ENCODE measurements around the gene TOMM70.
A peak's percentile ranks its signal among the peaks of the same experiment; 100 is the strongest.
"Not testable (repeated sequence)": the region's sequence is repeated elsewhere in the genome, so short reads cannot be mapped to it uniquely, and the experiment has no call there.

The TOMM70 gene

DNA sequence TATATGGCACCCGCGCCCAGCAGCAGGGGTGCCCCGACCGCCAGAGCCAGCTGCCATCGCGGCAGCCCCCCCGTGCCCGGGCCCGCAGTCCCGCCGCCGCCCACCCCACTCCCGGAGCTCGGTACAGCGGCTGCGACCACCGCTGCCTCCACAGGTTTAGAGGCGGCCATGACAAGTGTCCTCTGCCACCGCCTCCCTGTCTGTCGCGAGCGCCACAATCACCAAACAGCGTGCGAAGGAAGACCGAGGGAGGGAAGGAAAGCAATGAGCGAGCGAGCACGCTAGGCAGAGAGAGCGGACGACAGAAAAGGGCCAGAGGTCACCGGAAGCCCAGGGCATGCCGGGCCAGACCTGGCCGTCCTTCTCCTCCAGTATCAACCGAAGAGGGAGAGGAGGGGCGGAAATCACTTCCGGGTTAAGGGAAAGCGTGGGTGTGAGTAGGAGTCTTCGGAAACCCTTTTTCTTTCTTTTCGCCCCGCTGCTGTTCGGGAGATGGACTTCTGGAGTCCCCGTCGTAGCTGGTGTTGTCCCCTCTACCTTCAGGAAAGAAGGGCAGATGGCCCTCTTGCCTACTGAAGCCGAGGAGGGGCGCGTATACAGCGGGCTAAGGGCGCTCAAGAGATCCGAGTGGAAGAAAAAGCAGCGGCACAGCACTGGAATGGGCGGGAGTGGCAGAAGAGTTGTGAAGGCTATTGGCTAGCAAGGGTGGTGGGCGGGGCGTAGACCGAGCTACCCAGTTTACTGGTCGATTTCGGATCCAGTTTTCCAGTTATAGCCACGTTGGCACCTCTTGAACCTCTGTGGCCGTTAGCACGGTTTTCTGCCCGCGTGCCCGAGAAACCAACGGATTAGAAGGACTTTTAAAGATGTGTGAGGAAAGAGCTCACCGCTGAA lies at the start of gene TOMM70, which contains the start of gene LNP1:
Gene TOMM70, minus strand, starts transcription at position 310 of the 894 bp plus-strand sequence. Its CDS starts 140 bp downstream, at position 170.
Gene LNP1, plus strand, starts transcription at position 760 of the 894 bp plus-strand sequence. CDS start 28,191 bp downstream, outside the sequence.
- peak; percentile 92 to 97 for DNase-seq (ENCODE audit: low read depth in 2 of 2)

DNA sequence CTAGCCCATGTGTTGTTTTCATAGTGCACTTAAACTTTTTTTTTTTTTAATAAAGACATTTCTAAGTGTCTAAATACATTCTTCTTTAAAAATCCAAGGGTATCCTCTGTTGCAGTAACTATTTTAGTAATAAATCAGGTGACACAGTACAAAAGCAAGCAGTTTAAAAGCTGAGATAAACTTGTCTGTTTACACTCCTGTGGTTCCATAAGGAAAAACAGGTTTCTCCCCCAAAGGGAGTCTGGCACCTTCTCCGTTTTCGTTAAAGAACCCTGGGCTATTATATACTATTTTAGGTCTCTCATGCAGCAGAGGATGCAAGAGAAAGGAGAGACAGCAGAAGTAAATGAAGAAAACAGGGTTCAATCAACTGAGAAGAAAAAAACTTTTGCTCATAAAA lies 48.3 kb upstream of the TOMM70 start:
- no peak for DNase-seq (ENCODE audit: low read depth in 2 of 2)

DNA sequence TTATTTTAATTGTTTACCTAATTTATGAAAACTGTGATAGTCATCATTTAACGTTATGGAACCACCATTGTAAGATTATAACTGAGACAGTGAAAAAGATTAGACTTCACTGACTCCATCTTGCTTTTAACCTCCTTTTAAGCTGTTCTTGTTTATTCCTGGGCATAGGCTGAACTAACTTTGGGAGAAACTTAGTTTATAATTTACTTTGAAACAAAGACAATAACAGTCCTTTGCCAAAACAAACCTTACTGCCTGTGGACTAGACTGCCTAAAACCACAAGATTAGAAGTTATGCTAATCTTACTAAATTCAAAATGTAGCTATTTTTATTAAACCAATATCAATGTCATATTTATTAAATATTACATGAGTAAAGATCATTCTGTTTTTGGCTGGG lies 47.2 kb upstream of the TOMM70 start:
- no peak for DNase-seq (ENCODE audit: low read depth in 2 of 2)

DNA sequence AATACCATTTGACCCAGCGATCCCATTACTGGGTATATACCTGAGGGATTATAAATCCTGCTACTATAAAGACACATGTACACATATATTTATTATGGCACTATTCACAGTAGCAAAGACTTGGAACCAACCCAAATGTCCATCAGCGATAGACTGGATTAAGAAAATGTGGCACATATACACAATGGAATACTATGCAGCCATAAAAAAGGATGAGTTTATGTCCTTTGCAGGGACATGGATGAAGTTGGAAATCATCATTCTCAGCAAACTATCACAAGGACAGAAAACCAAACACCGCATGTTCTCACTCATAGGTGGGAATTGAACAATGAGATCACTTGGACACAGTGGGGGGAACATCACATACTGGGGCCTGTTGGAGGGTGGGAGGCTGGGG lies 46.2 kb upstream of the TOMM70 start:
- DNase-seq (ENCODE audit: low read depth in 2 of 2): not testable (repeated sequence)

DNA sequence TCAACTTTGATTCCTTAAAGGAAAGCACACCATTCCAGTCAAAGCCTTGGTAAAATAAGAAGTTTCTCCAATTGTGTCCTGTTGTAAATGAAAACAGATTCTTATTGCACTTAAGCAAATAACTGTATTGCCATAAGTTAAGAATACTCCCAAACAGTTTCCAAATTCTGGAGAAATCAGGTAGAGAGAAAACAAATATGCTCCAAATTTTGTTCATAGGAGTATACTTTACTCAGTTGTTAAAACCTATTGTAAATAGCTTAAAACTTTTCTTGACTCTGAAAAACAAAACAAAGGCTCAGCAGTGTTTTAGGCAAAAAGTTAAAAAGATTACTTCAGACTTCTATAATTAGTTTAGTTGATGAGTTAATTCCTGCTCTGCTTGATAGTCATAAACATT lies 42.8 kb upstream of the TOMM70 start:
- DNase-seq (ENCODE audit: low read depth in 2 of 2): no peak

DNA sequence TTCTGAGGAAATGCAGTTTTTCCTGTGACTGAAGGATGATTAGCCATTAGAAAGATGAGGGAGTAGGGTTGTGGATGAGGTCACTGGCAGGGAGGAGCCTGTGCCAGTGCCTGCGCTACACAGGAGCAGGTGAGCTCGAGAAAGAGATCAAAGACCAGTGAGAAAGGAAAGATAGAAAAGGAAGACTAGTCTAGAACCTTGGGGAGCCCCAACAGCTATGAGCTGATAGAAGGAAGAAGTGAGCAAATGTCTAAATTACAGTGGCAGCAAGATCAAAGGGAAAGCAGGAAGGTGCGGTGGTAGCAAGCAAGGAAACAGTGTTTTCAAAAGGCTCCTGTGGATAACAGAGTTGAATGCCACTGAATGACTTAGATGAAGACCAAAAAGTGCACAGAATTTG lies 40.0 kb upstream of the TOMM70 start:
- DNase-seq (ENCODE audit: low read depth in 2 of 2): no peak

DNA sequence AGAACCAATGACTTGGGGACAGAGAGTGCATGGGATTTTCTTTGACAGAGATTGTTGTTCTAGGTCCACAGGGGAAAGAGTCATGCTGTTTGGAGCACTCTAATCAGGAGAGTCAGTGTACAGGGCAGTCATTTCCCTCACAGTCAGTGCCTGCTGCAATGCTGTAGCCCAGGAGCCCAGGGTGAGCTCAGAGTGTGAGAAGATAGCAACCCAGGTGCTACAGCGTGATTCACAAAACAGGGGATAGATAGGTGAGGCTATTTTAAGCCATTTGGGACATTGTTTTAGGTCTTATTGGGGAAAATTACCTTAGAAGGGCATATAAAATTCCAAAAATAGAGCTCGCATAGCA lies 37.7 kb upstream of the TOMM70 start:
- DNase-seq (ENCODE audit: low read depth in 2 of 2): no peak

DNA sequence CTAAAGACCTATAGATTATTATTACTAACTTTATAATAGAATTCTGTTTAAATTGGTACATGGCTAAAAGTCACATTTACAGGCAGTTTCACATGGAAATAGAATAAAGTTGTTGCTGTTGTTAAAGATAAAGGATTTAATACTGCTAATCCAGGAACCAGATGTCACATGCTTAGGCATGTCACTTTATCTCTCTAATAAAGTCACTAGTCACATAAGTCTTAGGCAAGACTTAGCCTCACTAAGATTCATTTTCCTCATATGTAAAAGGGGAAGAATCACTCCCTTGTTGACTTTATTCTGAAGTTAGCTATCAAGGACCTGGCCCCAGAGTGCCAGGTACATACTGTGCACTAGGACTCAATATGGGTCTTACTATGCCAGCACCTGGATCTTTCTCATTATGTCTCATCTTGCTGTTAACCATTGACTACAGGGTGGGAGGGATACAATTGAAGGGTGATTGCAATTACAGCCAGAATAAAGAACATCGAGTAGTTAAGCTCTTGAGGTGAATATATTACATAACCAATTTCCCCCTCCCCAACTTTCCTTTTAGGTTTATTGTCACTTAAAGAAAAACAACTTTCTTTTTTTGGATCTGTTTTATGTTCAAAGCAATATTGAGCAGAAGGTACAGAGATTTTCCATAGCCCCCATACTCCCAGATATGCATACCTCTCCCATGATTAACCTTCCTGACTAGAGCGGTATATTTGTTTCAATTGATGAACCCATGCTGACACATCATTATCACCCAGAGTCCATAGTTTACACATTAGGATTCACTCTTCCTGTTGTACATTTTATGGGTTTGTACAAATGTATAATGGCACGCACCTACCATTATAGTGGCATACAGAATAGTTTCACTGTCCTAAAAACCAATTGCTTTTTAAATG lies 37.1 kb upstream of the TOMM70 start:
- DNase-seq (ENCODE audit: low read depth in 2 of 2): no peak

DNA sequence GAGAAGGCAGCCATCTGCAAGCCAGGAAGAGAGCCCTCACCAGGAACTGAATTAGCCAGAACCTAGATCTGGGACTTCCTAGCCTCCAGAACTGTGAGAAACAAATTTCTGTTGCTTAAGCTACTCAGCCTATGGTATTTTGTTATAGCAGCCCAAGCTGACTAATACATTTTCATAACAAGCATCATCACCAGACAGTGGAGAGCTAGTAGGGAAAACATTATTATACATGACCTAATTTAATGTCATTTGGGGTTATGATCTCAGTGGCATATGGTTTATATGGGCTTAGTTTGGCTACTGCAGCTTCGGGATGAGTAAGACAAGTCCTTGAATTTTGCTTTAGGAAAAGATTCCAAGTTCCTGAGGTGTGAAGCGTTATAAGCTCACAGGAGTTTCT lies 36.1 kb upstream of the TOMM70 start:
- no peak for DNase-seq (ENCODE audit: low read depth in 2 of 2)

DNA sequence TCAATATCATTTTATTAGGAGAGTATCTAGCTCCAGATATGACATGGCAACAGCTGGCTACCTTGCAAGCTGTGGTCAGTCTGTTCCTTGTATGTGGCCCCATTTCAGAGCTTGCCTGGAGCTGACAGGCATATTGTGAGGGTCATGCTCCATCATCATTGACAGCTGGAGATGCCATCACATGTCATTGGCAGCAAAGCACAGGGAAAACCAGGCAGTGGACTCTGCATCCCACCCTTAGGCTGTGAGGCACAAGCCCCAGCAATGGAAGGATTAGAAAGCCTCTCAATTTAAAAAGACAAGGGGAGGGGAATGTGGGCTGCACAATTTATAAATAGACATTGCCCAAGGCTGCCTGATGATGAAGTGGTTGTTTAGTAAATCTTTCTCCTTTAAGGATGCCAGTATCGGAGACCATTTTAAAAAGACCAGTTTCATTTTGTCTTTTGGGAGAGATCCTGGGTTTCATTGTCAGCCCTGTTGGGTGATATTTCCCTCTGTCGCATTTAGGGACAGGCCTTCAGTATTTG lies 28.4 kb upstream of the TOMM70 start:
- no peak for DNase-seq (ENCODE audit: low read depth in 2 of 2)

DNA sequence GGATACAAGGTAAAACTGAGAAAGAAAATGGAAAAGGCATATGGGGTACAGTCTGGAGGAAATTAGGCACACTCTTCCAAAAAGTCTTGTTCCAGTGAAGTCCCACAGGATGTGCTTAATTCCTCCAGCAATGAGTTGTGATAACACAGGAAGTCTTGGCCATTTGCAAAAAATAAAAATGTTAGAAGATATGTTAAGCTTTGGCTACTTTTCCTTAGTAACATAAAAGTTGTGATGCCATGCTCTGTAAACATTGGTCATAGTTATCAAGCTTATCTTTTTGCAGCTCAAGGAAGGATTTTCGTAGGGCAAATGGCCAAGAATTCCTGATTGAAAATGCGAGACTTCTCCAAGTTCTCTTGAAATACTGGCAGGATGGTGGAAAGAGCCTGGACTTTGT lies 26.8 kb upstream of the TOMM70 start:
- DNase-seq (ENCODE audit: low read depth in 2 of 2): no peak

DNA sequence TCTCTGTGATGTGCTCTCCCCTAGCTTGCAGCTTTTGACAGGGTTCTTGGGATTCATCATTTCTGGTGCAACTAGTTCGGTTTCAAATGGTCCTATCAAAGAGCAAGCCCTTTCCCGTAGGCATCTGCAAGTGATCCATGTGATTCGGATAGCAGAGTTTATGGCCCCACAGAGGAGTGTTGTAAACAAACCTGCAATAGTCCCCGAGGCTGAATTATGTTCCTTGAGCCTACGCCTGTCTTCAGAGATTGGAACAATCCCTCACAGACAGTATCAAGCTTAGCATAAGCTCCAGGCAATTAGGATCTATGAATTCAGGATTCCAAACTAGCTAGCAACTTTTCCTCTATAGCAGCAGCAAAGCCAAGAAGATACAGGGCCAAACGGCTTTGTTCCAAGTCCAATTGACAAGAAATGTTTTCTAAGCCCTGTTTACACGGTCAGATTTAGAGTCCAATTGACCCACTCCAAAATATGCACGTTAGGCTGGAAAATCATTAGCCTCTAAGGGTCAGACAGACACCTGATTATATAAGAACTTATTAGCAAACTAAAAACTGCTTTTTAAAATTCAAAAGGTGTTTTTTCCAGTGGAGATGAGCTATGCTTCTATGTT lies 25.3 kb upstream of the TOMM70 start:
- DNase-seq (ENCODE audit: low read depth in 2 of 2): no peak

DNA sequence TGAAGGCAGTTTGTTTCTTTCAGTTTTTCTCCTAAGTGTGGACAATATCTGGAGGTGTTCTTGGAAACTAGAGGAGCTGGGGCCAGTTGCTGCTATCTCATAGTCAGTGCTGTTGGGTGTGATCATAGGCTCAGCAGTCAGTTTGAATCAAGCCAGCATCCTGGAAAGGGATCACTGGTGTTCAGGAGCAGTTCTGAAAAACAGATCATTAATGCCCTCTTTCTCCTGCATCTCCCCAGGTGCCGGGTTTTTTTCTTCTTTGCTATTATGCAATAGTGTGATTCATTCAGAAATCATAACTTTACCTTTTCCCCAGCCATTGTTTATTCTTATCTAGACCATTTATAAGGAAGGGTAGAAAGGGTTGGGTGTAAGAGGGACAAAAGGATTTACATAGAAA lies 24.4 kb upstream of the TOMM70 start:
- DNase-seq (ENCODE audit: low read depth in 2 of 2): no peak

DNA sequence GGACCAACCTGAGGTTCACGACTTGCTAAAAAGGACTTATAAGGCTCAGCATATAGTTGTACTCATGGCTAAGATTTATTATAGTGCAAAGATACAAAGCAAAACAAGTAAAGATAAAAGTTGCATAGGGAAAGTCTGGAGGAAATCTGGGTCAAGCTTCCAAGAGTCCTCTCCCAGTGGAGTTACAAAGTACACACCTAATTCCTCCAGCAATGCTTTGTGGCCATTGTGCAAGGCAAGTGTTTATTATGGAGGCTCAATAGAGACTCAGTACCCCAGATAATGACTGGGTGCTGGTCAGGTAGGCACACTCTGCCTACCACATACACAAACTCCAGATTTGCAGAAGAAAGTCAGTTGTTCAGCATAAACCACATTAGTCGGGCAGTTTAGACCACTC lies 23.4 kb upstream of the TOMM70 start:
- no peak for DNase-seq (ENCODE audit: low read depth in 2 of 2)

DNA sequence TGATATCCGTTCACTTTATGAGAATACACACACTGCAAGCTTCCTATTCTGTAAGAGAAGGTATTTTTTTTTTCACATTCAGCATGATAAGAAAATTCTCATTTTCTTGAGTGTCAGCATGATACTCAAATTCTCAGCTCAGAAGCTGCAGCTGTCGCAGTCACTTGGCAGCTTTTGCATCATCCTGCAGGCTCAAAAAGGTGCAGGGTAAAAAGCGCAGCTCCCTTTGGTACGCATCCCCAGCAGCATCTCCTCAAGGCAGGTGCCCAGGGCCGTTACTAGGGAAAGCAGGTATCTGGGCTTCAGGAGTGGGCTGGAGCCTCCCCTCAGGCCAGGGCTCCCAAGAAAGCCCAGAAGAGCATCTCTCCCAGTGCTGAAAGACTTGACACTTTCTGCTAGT lies 22.7 kb upstream of the TOMM70 start:
- no peak for DNase-seq (ENCODE audit: low read depth in 2 of 2)

DNA sequence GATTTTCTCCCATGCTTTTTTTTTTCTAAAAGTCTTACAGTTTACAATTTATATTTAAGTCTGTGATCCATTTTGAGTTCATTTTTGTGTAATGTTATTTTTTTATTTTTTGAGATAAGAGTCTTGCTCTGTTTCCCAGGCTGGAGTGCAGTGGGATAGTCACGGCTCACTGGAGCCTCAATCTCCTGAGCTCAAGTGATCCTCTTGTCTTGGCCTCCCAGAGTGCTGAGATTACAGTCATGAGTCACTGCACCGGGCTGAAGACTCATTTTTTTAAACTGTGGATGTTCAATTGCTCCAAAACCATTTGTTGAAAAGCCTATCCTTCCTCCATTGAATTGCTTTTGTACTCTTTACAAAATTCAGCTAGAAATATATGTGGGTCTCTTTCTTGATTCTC lies 20.0 kb upstream of the TOMM70 start:
- no peak for DNase-seq (ENCODE audit: low read depth in 2 of 2)

DNA sequence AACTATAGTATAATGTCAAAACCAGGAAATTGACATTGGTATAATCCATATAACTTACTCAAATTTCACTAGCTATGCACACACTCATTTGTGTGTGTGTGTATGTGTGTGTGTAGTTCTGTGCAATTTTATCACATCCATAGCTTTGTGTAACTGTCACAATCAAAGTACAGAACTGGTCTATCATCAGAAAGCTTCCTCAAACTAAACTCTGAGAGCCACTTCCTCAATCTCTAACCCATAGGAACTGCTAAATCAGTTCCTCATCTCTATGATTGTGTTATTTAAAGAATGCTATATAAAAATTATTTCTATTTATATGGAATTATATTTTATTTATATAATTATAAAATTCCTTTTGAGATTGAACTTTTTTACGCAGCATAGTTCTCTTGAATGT lies 18.5 kb upstream of the TOMM70 start:
- no peak for DNase-seq (ENCODE audit: low read depth in 2 of 2)

DNA sequence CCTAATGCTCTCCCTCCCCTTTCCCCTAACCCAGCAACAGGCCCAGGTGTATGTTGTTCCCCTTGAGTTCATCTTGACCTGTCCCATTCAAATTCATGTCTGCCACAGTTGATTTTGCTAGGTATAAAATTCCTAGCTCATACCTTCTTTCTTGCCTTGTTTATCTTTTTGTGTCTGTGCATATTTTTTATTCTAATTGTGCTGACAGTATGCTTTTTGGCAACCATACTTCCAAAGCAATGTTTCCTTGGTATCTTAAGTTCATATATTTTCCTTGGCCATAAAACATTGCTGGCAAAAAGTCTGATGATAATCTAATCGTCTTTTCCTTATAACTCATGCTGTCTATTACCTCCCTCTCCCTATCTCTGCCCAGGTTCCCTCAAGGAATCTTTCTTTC lies 16.0 kb upstream of the TOMM70 start:
- no peak for DNase-seq (ENCODE audit: low read depth in 2 of 2)

DNA sequence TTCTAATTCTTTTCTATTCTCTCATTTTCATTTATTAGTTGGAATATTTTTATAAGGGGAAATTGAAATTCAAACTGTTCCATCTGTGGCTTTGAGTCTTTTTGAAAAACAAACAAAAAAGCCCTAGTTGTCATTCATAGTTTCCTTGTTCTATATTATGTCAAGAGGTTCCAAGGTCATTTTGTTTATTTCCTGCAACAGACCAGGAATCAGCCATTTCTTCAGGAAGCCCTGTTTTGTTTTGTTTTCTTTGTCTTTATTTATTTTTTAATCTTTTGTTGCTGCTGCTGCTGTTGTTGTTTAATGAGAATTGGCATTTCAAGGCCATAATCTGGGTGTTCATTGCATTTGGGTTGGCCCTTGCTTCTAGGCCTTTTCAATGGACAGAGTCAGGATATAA lies 15.3 kb upstream of the TOMM70 start:
- no peak for DNase-seq (ENCODE audit: low read depth in 2 of 2)

DNA sequence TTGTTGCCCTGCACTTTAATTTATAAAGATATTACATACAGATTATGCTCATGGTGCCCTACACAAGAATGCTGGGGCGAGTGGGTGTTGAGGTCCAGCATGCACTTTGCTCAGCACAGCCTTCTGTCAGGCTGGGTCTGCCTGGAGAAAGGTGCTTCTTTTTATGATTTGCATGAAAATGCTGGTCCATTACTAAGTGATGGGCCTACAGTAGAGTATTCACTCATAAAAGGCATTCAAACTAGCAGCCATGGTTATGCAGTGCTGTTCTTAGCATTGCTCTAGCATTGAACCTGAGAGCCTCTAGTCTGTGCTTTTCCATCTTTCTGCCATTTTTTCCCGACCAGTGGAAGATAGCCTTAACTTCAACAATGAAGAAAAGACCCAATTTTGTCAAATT lies 12.7 kb upstream of the TOMM70 start:
- DNase-seq (ENCODE audit: low read depth in 2 of 2): no peak

DNA sequence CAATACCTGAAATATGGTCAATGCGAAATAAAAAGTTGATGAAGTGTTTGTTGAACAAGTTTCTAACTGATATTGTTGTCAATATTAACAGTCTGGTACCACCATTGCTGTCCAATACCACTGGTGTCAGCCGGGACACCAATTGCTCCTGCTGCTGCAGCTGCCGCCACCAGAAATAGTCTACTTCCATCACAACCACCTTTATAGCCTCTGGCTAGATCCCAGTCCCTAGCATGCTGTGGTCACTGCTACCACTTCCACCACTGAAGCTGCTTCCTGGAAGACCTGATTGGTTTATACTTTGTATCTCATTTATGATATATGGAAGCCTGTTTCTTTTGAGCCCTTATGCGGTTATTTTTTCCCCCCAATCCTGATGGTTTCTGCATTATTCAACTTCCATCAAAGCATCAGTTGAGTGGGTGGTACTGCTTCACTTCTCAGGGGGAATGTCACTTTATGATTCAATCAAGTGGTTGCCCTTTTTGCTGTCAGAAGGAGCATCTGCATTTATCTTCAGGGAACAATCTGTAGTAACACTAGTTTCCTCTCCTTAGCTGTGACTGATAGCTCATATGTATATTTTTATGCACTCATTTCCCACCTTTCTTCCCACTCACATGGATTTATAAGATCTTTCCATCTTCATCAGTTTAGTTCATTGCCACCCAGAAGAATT lies 12.2 kb upstream of the TOMM70 start:
- no peak for DNase-seq (ENCODE audit: low read depth in 2 of 2)
